Measurements from ENCODE around the gene HIF3A.

The HIF3A gene

DNA sequence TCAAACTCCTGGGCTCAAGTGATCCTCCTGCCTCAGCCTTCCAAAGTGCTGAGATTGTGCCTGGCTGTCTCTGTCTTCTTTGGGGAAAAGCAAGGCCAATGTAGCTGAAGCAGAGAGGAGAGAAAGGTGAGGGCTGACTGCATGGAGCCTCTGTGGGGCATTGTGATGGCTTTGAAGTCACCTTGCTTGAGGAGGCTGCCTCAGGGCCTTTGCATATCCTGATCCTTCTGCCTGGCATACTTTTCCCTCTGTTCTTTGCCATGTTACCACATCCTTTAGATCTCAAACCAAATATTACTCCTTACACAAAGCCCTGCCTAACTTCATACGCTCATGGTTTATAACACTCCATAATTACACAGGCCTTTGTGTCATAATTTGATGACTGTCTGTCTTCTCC, 40.6 kb downstream of the HIF3A start:
- no peak for DNase-seq

DNA sequence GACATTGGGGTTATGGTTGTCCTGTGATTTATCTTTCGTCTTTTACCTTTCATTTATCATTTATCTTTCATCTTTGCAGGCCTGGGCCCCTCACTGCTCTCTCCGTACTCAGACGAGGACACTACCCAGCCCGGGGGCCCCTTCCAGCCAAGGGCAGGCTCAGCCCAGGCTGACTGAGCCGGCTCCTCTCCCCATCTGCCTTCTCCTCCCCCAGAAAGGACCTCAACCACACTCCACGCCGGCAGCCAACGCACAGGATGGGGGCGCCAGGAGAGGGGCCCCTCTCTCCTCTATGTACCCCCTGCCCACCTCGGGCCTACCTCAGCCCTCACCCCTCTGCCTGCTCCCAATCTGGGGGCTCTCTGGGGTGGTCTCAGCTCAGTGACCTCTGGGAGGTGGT, 42.6 kb downstream of the HIF3A start:
- no peak for DNase-seq

DNA sequence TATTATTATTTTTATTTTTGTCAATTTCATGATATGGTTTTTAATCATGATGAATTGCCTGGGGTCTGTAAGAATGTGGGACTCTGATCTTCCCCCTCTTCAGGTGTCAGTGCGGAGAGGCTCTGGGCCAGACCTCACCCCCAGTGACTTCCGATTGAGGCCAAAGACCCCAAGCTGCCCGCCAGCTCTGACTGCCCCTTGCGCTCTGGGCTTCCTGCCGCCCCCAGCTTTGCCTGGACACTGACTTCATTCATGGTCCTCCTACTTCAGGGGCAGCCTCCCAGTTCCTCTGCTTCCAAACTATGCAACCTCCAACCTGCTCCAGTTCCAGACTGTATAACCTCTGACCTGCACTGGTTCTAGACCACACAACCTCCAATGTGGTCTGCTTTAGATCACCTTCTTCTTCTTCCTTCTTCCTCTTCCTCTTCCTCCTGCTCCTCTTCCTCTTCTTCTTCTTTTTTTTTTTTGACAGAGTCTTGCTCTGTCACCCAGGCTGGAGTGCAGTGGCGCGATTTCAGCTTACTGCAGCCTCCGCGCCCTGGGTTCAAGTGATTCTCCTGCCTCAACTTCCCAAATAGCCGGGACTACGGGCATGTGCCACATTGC, 43.3 kb downstream of the HIF3A start:
- DNase-seq: no peak

DNA sequence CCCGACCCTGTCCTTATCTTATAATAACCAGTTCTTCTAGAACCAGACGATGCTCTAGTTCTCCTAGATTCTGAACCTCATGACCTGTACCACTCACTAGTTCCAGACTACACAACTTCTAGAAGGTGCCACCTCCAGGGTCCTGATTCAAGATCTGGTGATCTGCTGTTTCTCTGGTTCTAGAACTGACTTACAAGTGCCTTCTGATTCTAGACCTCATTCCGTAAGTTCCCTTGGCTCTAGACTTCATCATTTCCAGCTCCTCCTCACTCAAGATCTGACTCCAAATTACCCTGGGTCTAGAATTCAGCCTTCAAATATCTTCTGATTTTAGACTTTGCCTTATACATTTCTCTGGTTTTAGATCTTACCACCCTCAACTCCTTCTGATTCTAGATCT, 45.1 kb downstream of the HIF3A start:
- DNase-seq: no peak

DNA sequence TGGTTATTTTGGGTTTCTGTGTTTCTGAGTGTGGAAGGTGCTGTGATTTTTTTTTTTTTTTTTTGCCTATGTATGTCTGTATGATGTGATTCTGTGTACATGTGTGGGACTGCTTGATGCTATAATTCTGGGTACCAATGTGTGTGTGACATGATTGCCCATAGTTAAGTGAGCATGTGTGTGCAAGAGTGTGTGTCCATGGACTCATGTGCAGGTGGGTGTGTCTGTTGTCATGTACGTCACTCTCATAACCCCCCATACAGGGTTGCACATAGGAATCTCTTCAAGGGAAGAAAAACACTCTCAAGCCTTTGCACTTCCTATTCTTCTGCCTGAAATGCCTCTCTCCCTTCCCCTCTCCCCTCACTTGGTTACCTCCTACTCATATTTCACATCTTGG, 47.5 kb downstream of the HIF3A start:
- no peak for DNase-seq

DNA sequence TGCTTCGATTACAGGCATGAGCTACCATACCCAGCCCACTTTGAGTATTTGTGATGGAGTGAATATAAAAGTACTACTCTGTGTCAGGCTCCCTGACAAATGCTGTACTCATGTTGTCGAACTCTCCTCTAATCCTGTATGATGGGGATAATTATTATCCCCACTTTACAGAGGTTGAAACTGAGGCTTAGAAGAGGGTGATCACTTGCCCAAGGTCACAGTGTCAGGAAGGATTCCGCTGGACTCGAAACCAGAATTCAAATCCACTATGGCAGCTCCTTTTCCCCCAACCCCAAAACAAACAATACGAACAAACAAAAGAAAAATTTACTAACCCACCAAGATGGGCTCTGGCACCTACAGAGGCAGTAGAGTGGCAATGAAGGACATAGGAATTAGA, 48.3 kb downstream of the HIF3A start:
- DNase-seq: no peak

DNA sequence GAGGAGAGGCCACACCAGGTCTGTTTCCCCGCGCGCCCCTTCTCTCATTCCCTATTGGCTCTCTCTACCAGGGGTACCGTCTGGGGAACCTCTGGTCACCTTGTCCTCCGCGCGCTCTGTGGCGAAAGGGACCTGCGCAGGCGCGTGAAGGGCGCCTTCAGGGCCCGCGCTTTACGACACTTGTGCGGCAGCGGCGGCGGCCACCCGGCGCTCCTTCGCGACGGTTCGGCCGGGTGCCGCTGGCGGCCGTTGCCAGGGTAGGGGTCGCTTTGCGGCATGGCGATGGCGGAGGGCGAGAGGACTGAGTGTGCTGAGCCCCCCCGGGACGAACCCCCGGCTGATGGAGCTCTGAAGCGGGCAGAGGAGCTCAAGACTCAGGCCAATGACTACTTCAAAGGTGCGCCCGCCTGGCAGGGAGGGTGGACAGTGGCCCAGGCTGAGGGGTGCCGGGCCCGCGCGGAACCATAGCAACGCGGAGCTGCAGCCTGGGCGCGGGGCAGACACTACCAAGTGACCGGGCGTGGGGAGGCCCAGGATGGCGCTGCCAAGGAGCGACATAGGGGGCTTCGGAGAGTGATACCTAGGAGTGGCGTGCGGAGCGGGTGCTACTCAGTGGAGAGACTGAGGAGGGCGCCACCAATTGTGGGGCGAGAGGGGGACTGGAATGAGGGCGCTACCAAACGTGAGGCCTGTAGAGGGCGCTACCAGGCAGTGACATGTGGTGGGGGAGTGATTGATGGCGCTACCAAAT, 50.2 kb downstream of the HIF3A start, which contains the start of gene PPP5C:
Gene PPP5C, plus strand, starts transcription at position 267 of the 751 bp plus-strand sequence. Its CDS starts 10 bp downstream, at position 277.
- peak; percentile 82 for DNase-seq

DNA sequence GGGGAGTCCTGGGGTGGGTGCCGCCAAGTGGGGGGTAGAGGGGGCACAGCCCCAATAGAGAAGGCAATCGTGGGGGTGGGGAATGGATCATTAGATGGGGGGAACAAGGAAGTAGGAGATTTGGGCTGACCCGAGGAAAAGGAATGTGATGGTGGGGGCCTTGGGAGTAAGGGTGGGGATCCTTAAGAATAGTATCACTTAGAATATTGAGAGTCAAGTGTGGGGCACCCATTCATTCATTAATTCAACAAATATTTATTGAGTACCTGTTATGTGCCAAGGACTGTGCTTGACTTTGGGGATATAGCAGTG, 50.7 kb downstream of the HIF3A start:
- no peak for DNase-seq

DNA sequence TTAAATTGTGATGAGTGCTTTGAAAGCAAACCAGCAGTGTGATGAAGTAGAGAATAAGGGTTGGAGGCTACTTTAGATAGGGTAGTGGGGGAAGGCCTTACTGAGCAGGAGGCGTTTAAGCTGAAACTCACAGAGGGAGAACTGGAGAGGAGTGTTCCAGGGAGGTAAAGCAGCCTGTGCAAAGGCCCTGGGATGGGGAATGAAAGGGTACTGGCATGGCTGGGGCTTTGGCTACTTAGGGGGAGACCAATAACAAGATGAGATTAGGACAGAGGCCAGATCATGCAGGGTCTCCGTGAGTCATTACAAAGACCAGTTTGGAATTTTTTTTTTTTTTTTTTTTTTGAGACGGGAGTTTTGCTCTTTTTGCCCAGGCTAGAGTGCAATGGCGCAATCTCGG, 51.1 kb downstream of the HIF3A start:
- no peak for DNase-seq

DNA sequence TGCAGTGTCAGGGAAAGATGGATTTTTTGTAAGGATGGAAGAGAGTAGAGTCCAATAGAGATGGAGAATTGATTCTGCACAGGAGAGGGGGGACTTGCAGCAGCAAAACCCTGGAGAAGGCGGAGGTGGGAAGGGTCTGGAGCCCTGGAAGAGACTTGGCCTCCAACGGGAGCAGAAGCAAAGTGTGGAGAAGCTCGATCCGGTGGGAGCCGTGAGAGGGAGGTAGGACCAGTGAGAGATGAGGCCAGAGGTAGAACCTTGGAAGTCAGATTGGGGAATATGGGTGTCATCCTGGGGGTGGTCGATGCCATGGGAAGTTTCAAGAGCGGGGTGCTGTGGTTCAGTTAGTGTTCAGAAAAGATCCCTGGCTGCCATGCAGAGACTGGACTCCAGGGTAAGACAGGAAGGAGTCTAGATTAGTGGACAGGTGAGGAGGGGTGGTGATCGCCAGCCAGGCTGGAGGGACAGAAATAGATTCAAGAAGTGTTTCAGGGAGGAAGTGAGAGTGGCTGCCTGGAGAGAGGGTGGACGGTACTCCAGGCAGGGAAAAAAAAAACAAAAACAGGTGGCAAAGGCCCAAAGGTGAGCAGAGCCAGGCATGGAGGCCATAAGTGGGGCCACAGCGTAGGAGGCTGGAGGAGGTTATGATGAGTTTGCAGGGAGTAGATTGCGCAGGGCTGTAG, 52.6 kb downstream of the HIF3A start:
- DNase-seq: no peak

DNA sequence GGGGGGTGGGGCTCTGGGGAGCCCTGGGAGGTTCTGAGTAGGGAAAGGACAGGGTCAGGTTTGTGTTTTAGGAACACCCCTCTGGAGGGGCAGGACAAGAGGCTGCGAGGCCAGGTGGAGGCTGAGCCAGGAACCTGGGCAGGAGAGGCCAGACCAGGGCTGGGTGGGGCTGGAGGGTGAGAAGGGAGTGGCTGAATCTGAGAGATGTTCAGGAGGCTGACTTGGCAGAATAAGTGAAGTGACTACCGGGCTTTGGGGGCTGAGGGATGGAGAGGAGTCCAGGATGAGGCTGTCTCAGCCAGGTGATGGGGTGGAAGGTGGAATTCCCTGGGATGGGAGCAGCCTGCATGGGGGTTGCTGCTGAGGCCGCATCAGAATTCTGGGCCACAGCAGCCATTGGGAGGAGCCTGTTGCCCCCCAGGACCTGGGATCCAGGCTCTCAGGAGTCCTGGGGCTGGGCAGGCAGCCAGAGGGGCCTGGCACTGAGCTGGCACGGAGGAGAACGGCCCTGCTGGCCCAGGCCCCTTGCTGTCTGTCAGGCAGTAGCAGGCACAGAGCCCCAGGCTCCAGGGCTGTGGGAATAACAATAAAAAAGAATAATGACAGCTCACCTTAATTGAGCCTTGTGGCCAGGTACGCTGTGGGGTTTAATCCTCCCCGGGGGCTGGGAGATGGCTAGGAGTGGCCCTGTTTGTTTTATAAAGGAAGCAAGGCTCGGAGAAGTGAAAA, 53.4 kb downstream of the HIF3A start:
- no peak for DNase-seq

DNA sequence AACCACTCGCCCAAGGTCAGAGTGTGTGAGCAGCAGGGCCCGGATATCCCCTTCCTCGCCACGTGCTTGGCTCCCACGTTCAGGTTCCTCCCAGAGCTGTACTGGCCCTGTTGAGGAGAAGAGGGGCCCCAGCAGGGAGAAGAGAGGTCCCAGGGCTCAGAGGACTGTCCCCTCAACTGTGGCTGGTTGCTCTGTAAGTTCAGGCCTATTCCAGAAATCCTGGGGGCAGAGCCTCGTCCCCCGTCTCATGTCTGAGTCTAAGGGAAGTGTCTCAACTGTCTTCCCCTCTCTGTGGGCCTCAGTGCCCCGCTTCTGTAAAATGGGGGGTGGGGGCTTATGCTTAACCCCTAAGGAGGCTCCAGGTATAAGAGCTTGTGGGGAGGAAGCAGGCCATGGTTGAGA, 53.9 kb downstream of the HIF3A start:
- no peak for DNase-seq

DNA sequence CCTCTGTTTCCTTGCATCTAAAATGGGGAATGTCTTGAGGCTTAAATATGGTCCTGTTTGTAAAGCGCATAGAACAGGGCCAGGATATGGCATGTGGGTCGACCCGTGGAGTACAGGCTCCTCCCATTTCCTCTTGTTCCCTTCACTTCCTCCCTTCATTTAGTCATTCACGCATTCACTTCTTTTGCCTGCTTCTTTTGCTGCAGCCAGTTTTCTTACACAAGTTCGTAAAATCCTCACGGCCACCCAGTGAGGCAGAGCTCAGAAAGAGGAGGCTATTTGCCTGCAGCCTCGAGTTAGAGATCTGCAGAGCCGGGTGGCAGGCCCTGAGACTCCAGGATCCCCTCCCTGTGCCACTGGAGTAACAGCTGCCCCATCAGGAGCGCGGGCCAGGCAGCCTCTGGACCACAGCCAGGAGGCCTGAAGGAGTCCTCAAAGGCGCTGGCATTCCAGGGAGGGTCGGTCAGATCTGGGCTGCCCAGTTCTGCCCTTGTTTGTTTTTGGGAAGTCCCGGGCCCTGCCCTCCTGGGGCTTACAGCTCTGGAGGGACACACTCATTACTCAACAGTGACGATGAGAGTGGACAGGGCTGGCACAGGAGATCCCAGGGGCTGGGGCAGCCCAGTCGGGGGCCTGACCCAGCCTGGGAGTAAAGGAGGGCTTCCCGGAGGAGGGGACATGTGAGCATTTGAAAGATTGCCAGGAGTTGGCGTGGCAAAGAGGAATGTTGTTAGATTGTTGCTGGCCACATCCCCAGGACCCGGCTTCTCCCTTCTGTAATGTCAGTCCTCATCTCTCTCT, 54.6 kb downstream of the HIF3A start:
- no peak for DNase-seq

DNA sequence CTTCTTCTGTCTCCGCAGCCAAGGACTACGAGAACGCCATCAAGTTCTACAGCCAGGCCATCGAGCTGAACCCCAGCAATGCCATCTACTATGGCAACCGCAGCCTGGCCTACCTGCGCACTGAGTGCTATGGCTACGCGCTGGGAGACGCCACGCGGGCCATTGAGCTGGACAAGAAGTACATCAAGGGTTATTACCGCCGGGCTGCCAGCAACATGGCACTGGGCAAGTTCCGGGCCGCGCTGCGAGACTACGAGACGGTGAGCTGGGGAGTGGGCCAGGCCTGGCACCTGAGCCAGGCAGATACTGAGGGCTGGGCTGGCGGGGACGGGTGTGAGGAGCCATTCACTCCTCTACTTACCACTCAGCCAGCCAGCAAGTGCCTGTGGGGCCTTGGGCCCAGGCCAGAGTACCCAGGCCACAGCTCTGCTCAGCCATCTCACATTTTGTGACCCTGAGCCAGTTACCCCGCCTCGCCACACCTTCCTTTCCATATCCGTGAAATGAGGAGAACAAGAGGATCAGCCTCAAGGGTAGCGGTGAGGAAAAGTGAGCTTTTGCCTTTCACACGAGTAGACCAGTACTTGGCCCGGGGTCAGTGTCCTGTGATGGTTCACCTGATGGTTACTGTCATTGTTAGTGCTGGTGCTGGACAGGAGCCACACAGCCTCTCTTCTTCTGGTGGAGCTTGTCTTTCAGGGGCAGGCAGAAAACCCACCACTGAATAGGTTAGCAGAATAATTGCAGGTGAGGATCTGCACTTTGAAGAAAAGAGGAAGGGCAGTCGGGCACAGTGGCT, 57.1 kb downstream of the HIF3A start:
- DNase-seq: no peak

DNA sequence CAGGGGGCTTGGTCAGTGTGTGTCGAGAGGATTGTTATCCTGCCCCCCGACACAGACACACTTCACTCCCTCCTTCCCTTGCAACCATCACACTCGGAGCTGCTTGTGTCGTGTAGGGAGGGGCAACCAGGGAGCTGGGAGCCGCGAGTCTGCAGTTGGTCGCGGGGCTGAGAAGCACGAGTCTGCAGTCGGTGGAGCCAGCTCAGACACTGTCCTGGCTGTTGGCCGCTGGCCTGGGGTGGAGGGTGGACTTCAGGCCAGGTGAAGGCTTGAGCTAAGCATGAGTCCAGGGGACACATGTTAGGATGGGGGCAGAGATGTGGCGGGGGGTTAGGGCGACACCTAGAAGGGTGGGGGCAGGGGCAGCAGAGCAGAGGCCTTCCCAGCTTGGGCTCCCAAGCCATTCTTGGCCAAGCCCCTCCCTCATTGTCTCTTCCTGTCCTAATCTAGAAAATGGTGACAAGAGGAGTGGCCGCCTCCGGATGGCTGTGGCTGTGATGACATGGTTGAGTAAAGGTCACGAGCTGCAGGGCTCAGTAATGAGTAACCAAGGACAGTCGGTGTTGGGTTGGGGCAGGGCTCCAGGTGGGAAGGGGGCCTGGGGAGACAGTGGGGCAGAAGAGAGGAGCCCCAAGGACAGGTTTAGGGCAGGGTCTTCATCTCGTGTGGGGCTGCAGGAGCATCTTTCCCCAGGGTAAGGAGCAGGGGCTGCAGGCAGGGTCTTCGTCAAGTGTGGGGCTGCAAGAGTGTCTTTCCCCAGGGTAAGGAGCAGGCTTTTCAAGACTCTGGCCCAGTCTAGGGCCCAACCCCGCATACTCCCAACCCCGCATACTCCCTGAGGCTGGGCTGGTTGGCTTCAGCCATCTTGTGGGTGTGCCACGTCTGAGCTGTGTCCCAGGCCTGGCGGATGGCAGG, 58.6 kb downstream of the HIF3A start:
- no peak for DNase-seq

DNA sequence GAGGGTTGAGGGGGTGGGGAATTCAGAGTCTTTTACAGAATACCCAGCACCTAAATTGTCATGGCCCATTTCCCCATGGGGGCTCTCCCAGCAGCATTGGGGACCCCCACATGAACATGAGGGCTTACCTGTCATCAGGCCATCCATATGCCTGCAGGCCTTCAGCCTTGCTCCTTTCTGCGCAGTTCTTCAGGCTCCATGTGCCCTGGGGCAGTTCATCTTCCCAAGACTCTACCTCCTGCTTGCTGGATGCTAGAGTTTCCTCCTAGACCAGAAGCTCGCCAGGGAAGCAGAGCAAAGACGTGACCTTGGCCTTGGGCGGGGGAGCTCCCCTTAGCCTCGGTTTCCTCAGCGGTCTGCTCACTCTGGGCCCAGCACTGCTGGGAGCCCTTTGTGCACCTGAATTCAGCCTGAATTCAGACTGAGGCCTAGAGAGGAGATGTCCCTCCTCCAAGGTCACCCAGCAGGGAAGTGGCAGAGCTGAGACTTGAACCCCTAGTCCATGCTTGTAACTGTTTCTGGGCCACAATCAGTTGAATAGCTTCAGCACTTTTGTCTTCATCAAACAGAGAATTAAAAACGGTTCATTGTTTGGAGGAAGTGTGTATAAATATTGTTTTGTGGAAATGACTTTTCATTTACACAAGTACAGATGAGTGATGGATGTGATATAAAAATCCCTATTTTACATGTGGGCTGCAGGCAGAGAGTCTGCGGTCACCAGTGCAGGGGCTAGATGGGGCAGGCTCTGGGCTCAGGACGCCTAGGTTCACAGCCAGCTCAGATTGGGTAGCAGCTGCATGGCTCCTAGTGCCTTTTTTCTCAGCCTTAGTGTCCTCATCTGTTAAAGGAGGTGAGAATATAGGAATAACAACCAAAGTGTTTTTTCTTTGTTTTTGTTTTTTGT, 59.6 kb downstream of the HIF3A start:
- no peak for DNase-seq

DNA sequence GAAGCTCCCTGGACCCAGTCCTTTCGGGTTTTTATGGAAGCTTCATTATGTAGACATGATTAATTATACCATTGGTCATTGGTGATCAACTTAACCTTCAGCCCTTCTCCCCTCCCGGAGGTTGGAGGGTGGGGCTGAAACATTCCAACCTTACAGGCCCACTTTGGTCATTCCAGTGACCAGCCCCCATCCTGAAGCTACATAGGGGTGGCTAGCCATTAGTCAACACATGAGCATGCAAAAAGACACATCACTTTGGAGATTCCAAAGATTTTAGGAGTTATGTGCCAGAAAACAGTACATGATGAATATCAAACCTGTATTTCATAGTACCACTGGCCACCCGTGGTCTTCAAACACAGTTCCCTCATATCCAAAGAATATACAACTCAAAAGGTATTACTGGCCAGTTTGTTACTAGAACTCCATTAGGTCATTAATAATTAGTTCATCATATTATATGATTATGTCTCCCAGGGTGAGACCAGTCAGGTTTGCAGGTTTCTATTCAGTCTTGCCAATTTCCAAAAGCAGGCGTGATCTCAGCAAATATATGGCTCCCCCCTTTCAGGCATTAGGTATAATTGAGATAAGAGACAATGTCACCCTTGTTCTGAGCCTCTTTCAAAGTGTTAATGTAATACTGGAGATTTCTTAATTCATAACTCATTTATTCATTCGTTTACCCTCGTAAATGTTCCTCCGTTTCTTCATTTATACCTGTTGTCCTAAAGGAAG, 61.2 kb downstream of the HIF3A start:
- no peak for DNase-seq

DNA sequence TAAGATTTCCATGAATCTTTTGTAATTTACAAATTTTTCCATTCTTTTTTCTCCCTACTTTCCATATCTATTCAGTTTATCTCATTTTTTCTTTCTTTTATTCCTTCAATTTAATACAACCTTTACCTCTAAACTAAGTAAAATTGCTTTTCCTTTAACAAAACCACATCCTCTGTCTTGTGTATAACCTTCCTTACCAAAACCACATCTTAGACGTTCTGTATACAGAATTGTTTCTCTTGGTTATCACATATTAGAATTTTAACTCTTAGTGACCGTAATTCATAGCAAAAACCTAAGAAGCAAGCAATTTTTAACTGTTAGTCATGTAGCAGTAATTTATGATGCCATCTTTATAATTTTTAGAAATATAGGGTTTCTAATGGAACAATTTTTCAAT, 65.1 kb downstream of the HIF3A start:
- DNase-seq: no peak

DNA sequence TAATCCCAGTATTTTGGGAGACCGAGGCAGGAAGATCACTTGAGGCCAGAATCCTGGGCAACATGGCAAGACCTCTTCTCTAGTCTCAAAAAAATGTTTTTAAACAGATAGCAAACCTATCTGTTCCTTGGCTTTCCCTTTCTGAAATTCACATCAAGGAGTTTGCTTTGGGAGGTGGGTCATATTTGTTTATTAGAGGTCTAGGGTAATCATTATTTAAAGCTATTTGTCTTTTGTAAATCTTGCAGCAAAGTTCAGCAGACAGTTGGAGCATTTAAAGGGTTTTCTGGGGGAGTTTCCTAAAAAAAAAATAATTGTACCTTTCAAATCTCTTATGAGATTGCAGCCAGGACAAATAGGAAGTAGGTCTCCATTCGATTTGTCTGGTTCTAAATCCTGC, 67.5 kb downstream of the HIF3A start:
- DNase-seq: no peak

Data from NCI-H1694 (cell line).